A549 (cell line): ENCODE data around the gene KDM5B. TPM values are rescaled to one million over a fixed set of nuclear protein-coding genes. Genes with fewer than 3 reads are reported as not detected.

ENCODE experiments used
- ATAC-seq, 2 experiments: fragments of 200-7000 bp in 1 of 2; fragments of >200 bp in 1 of 2; cut with Nextera tagmentation in 1 of 2; cut with Tn5 transposase in 1 of 2; 3 replicates each; pipeline versions ENCODE4 v1.8.0 to v1.9.1; 2018 to 2020; ENCODE audit warnings: mild to moderate bottlenecking in 1 of 2, moderate library complexity in 1 of 2
- CTCF ChIA-PET: fragments of 300-600 bp; sonication (Branson Sonifier 250); formaldehyde crosslinking; extraction: SDS; loops from one replicate; lab custom pipeline; 2021; ENCODE audit warnings: antibody characterized with exemption, inconsistent platforms; lab: Yijun Ruan, JAX
- POLR2A ChIA-PET: fragments of 350-600 bp; formaldehyde crosslinking; extraction: SDS; loops from one replicate; lab custom pipeline; 2021; ENCODE audit warnings: antibody characterized with exemption, inconsistent platforms; lab: Yijun Ruan, JAX
- DNase-seq, 2 experiments: peaks; one replicate each; pipeline versions ENCODE4 v3.0.0 to v3.0.0-alpha.2; 2011 to 2016; ENCODE audit warnings: low read depth in 1 of 2, low spot score in 1 of 2
- FAIRE-seq: peaks from 2 replicates; lab custom pipeline; 2011; peaks lifted over from hg19 to GRCh38; lab: Jason Lieb, UNC
- H3K27ac ChIP-seq, 2 experiments: fragments of >200 bp; sonication (Bioruptor Twin); formaldehyde crosslinking; 3 replicates each; pipeline ENCODE4 v1.5.1; 2016 to 2017
- H3K4me1 ChIP-seq: fragments of >200 bp; sonication (Bioruptor Twin); formaldehyde crosslinking; 3 replicates; pipeline ENCODE4 v1.6.1; 2016
- H3K4me2 ChIP-seq: fragments of >200 bp; sonication (Bioruptor Twin); formaldehyde crosslinking; 3 replicates; pipeline ENCODE4 v1.6.1; 2016
- H3K4me3 ChIP-seq: fragments of >200 bp; sonication (Bioruptor Twin); formaldehyde crosslinking; 3 replicates; pipeline ENCODE4 v1.5.1; 2016
- H3K9me3 ChIP-seq: fragments of >200 bp; sonication (Bioruptor Twin); formaldehyde crosslinking; 3 replicates; pipeline ENCODE4 v1.6.1; 2016
- CHD2 ChIP-seq: fragments of 150-350 bp; IDR thresholded peaks from 2 replicates; pipeline ENCODE4 v1.6.1; 2014; ENCODE audit warnings: low read length; ENCODE audit not compliant: partially characterized antibody
- CHD4 ChIP-seq: fragments of 200-600 bp; sonication (generic); IDR thresholded peaks from 2 replicates; pipeline ENCODE4 v1.6.1; 2016; ENCODE audit warnings: antibody characterized with exemption, mild to moderate bottlenecking, borderline replicate concordance
- EHMT2 ChIP-seq: fragments of 200-600 bp; sonication (generic); IDR thresholded peaks from 2 replicates; pipeline ENCODE4 v1.6.1; 2016; ENCODE audit warnings: antibody characterized with exemption, low read depth, mild to moderate bottlenecking, moderate library complexity
- ESRRA ChIP-seq: fragments of 150-350 bp; IDR thresholded peaks from 2 replicates; pipeline ENCODE4 v1.6.1; 2014; ENCODE audit warnings: mild to moderate bottlenecking, low read length, borderline replicate concordance
- FOSB ChIP-seq: fragments of 250-450 bp; sonication (Bioruptor Pico); IDR thresholded peaks from 2 replicates; pipeline ENCODE4 v1.5.0; 2020; ENCODE audit warnings: mild to moderate bottlenecking, moderate library complexity
- HOXA7 ChIP-seq: fragments of 250-450 bp; sonication (Bioruptor Pico); IDR thresholded peaks from 2 replicates; pipeline ENCODE4 v1.5.0; 2020; ENCODE audit warnings: mild to moderate bottlenecking, moderate library complexity
- HOXB13 ChIP-seq: fragments of 250-450 bp; sonication (Bioruptor Pico); IDR thresholded peaks from 2 replicates; pipeline ENCODE4 v1.5.0; 2020; ENCODE audit warnings: low read depth, mild to moderate bottlenecking, moderate library complexity
- KDM5A ChIP-seq: fragments of 200-600 bp; sonication (generic); IDR thresholded peaks from 2 replicates; pipeline ENCODE4 v1.6.1; 2016; ENCODE audit warnings: antibody characterized with exemption, mild to moderate bottlenecking
- NR3C1 ChIP-seq: fragments of >200 bp; sonication (Bioruptor Twin); formaldehyde crosslinking; IDR thresholded peaks from 3 replicates; pipeline ENCODE4 v1.6.1; 2017
- SREBF2 ChIP-seq: fragments of 450-650 bp; IDR thresholded peaks from 2 replicates; pipeline ENCODE4 v1.6.1; 2014; ENCODE audit warnings: mild to moderate bottlenecking, moderate library complexity
- TFCP2L1 ChIP-seq: fragments of 250-450 bp; sonication (Bioruptor Pico); IDR thresholded peaks from 2 replicates; pipeline ENCODE4 v1.5.0; 2021; ENCODE audit warnings: mild to moderate bottlenecking
- TP53 ChIP-seq: fragments of 250-450 bp; sonication (Bioruptor Pico); IDR thresholded peaks from 2 replicates; pipeline ENCODE4 v1.5.0; 2021; ENCODE audit warnings: mild to moderate bottlenecking, moderate library complexity
- WGBS: methylation state at CpG from one replicate; pipeline ENCODE4 v1.1.6; 2017; ENCODE audit errors: missing lambda C conversion rate; 5-methylcytosine and 5-hydroxymethylcytosine counted together
- polyA plus RNA-seq, 4 experiments: library from polyadenylated mRNA; depleted of rRNA in 3 of 4; stranded (reverse); fragments of >200 nt; fragmentation: RNase III in 1 of 4; extraction: RNeasy Plus Mini Kit Qiagen cat#74134 plus additional on column Dnase treatment in 1 of 4; gene quantifications; 2 replicates in 3 of 4; 3 replicates in 1 of 4; pipeline ENCODE4 v1.2.3, GENCODE V29; 2011 to 2017
- TF ChIP-seq, protein P1 (sequence below): IDR thresholded peaks from 2 replicates; pipeline ENCODE4 v1.6.1; 2012
- TF ChIP-seq, protein P2 (sequence below): fragments of >200 bp; sonication (Bioruptor Twin); formaldehyde crosslinking; IDR thresholded peaks from 2 replicates; pipeline ENCODE4 v1.6.1; 2016
- TF ChIP-seq, protein P3 (sequence below): IDR thresholded peaks from 2 replicates; pipeline ENCODE4 v1.6.1; 2012; ENCODE audit warnings: low read depth, borderline replicate concordance
- TF ChIP-seq, protein P4 (sequence below): fragments of >200 bp; sonication (Bioruptor Twin); formaldehyde crosslinking; IDR thresholded peaks from 3 replicates; pipeline ENCODE4 v1.6.1; 2016
- TF ChIP-seq, protein P5 (sequence below): fragments of >200 bp; sonication (Bioruptor Twin); formaldehyde crosslinking; IDR thresholded peaks from 3 replicates; pipeline ENCODE4 v1.5.1; 2016
- TF ChIP-seq, protein P6 (sequence below): fragments of 200-600 bp; sonication (generic); IDR thresholded peaks from 2 replicates; pipeline ENCODE4 v1.6.1; 2016; ENCODE audit warnings: antibody characterized with exemption, mild to moderate bottlenecking, moderate library complexity
- TF ChIP-seq, protein P7 (sequence below): fragments of 250-450 bp; sonication (Bioruptor Pico); IDR thresholded peaks from 2 replicates; pipeline ENCODE4 v1.5.0; 2021; ENCODE audit warnings: mild to moderate bottlenecking, moderate library complexity, borderline replicate concordance

KDM5B gene
- polyA plus RNA-seq, 2 of the 4 experiments (the other 2 are of a cell fraction): 15.8 to 44.3 TPM

DNA sequence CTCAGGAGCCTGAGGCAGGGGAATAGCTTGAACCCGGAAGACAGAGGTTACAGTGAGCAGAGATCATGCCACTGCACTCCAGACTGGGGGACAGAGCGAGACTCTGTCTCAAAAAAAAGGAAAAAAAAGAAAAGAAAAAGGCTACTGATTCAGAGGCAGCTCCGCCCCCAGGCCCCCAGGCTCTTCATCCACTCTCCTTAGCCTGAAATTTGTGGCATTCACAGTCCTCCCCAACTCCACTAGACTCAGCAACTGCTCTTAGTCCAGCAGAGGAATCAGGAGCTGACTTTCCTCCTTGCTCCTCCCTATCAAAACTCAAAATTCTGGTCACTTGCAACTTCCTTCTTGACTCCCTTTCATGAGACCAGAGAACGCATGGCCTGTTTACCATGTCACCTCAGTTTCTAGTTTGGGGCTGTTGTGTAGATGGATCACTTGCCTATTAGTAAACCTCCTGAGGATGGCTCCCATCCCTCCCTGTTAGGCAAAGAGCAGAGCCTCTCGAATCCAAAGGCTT, 29.6 kb upstream of the KDM5B start:
- no peak for FAIRE-seq
- Histone ChIP-seq H3K4me1 (no peaks in the 10 kb centered on the region), H3K4me2 (no peak overlapping the region), H3K4me3 (no peak overlapping the region), H3K27ac (no peak overlapping the region), H3K9me3 (no peaks in the 10 kb centered on the region)
- ATAC-seq: no peak
- no peak for DNase-seq
- CTCF ChIA-PET: no interaction called here
- POLR2A ChIA-PET: no interaction called here
- 67% methylated on average over 5 of the region's 5 CpGs for WGBS
- TF ChIP-seq HOXB13 (CRISPR knock-in tag) (no peak), KDM5A (no peak), FOSB (CRISPR knock-in tag) (no peak), EHMT2 (no peak), NR3C1 (no peak)
- TF ChIP-seq, protein P1, sequence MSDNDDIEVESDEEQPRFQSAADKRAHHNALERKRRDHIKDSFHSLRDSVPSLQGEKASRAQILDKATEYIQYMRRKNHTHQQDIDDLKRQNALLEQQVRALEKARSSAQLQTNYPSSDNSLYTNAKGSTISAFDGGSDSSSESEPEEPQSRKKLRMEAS: no peak
- TF ChIP-seq, protein P2, sequence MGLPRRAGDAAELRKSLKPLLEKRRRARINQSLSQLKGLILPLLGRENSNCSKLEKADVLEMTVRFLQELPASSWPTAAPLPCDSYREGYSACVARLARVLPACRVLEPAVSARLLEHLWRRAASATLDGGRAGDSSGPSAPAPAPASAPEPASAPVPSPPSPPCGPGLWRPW: no peak
- TF ChIP-seq, protein P3, sequence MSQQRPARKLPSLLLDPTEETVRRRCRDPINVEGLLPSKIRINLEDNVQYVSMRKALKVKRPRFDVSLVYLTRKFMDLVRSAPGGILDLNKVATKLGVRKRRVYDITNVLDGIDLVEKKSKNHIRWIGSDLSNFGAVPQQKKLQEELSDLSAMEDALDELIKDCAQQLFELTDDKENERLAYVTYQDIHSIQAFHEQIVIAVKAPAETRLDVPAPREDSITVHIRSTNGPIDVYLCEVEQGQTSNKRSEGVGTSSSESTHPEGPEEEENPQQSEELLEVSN: no peak

DNA sequence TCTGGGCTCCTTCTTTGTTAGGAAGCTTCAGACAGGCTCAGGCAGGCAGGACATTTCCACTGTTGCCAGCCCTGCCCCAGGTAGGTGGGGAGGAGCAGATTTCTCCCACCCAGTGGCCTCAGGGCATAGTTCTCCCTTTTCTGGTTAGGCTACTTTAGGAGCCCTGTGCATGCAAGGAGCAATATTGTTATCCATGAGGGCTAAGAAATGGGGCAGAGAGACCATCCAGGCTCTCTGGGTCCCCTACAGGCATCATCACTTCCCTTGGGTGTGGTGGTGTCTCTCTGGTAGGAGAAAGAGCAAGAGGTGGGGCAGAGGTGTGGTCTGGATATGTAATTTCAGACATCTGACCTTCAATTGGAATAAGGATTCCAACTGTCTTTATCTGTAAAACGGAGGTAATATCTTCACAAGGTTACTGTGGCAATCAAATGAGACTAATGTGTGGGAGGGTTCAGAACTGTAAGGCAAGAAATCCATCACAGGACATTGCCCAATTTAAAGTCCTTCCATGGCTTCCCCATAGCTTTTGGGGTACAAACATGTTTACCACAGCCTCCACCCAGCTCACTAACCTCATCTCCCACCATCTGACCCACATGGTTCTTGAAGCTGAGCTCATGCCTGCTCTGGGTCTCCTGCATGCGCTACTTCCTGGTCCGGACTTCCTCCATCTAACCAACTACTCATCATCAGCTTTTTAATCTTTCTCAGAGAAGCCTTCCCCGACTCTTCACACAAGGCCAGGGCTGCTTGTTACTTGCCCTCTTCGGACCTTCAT, 28.6 kb upstream of the KDM5B start:
- Histone ChIP-seq H3K9me3 (no peaks in the 10 kb centered on the region), H3K4me1 (no peaks in the 10 kb centered on the region), H3K4me3 (no peak overlapping the region), H3K4me2 (no peak overlapping the region), H3K27ac (no peak overlapping the region)
- DNase-seq (no peak), ATAC-seq (peak in 1 of 2 experiments; percentile 24; a peak in 3 of 6 replicates), FAIRE-seq (no peak)
- WGBS: 60% methylated on average over 5 of the region's 5 CpGs
- ChIA-PET CTCF (interaction anchor here (0.9 to 1.2 kb wide), 2 partner anchors 17 to 109 kb away, joined by 4 read pairs; no protein-coding TSS in a partner anchor), POLR2A (no interaction called here)
- TF ChIP-seq TFCP2L1 (CRISPR knock-in tag) (no peak), SREBF2 (no peak), CHD4 (no peak), ESRRA (no peak), HOXA7 (no peak)

DNA sequence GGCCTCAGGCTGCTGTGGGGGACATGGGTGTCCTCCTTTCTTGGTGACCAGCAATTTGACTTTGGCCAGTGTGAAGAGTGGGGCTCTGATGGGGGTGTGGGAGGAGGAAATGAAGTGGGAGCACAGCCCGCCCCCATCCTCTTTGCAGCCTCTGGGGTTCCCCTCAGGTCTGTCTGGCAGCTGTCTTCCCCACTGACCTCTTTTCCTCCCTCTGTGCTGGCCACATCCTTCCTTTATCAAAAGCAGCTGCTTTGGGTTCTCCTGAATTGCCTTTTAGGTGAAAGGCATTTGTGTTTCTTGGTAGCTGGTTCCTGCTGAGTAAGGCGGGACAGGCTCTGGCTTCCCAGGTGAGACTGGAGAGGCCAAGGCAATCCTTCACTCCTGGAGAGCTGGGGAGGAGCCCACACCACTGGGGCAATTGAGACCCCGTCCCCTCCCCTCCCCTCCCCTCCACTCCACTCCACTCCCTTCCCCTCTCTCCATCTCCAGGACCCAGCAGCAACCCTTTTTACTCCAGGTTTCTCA, 27.4 kb upstream of the KDM5B start:
- Histone ChIP-seq H3K4me1 (no peaks in the 10 kb centered on the region), H3K27ac (no peak overlapping the region), H3K9me3 (no peaks in the 10 kb centered on the region), H3K4me2 (no peak overlapping the region), H3K4me3 (no peak overlapping the region)
- ATAC-seq (no peak; a peak in 1 of 6 replicates), FAIRE-seq (no peak), DNase-seq (no peak)
- POLR2A ChIA-PET: no interaction called here
- TF ChIP-seq, protein P4, sequence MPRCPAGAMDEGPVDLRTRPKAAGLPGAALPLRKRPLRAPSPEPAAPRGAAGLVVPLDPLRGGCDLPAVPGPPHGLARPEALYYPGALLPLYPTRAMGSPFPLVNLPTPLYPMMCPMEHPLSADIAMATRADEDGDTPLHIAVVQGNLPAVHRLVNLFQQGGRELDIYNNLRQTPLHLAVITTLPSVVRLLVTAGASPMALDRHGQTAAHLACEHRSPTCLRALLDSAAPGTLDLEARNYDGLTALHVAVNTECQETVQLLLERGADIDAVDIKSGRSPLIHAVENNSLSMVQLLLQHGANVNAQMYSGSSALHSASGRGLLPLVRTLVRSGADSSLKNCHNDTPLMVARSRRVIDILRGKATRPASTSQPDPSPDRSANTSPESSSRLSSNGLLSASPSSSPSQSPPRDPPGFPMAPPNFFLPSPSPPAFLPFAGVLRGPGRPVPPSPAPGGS: no peak
- TF ChIP-seq, protein P1: no peak
- TF ChIP-seq, protein P5, sequence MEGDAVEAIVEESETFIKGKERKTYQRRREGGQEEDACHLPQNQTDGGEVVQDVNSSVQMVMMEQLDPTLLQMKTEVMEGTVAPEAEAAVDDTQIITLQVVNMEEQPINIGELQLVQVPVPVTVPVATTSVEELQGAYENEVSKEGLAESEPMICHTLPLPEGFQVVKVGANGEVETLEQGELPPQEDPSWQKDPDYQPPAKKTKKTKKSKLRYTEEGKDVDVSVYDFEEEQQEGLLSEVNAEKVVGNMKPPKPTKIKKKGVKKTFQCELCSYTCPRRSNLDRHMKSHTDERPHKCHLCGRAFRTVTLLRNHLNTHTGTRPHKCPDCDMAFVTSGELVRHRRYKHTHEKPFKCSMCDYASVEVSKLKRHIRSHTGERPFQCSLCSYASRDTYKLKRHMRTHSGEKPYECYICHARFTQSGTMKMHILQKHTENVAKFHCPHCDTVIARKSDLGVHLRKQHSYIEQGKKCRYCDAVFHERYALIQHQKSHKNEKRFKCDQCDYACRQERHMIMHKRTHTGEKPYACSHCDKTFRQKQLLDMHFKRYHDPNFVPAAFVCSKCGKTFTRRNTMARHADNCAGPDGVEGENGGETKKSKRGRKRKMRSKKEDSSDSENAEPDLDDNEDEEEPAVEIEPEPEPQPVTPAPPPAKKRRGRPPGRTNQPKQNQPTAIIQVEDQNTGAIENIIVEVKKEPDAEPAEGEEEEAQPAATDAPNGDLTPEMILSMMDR: no peak
- no peak for TF ChIP-seq CHD2
- TF ChIP-seq ESRRA: no peak
- TF ChIP-seq, protein P6, sequence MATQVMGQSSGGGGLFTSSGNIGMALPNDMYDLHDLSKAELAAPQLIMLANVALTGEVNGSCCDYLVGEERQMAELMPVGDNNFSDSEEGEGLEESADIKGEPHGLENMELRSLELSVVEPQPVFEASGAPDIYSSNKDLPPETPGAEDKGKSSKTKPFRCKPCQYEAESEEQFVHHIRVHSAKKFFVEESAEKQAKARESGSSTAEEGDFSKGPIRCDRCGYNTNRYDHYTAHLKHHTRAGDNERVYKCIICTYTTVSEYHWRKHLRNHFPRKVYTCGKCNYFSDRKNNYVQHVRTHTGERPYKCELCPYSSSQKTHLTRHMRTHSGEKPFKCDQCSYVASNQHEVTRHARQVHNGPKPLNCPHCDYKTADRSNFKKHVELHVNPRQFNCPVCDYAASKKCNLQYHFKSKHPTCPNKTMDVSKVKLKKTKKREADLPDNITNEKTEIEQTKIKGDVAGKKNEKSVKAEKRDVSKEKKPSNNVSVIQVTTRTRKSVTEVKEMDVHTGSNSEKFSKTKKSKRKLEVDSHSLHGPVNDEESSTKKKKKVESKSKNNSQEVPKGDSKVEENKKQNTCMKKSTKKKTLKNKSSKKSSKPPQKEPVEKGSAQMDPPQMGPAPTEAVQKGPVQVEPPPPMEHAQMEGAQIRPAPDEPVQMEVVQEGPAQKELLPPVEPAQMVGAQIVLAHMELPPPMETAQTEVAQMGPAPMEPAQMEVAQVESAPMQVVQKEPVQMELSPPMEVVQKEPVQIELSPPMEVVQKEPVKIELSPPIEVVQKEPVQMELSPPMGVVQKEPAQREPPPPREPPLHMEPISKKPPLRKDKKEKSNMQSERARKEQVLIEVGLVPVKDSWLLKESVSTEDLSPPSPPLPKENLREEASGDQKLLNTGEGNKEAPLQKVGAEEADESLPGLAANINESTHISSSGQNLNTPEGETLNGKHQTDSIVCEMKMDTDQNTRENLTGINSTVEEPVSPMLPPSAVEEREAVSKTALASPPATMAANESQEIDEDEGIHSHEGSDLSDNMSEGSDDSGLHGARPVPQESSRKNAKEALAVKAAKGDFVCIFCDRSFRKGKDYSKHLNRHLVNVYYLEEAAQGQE: no peak
- no peak for TF ChIP-seq TP53
- TF ChIP-seq, protein P7, sequence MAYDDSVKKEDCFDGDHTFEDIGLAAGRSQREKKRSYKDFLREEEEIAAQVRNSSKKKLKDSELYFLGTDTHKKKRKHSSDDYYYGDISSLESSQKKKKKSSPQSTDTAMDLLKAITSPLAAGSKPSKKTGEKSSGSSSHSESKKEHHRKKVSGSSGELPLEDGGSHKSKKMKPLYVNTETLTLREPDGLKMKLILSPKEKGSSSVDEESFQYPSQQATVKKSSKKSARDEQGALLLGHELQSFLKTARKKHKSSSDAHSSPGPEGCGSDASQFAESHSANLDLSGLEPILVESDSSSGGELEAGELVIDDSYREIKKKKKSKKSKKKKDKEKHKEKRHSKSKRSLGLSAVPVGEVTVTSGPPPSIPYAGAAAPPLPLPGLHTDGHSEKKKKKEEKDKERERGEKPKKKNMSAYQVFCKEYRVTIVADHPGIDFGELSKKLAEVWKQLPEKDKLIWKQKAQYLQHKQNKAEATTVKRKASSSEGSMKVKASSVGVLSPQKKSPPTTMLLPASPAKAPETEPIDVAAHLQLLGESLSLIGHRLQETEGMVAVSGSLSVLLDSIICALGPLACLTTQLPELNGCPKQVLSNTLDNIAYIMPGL: no peak
- 54% methylated on average over 3 of the region's 3 CpGs for WGBS
- CTCF ChIA-PET: interaction anchor here (0.9 to 1.3 kb wide), 4 partner anchors 10 to 108 kb away, joined by 3 to 5 read pairs (median 4); no protein-coding TSS in a partner anchor
